ENCODE measurements around the gene HEXB. TPM values are rescaled to one million over a fixed set of nuclear protein-coding genes. Genes with fewer than 3 reads are reported as not detected.

Gene HEXB
- total and polyA plus RNA-seq, 2 of the 13 experiments (the other 11 are each of a cell fraction or from before 2014, with no cell fraction given), result 100 to 104 TPM

DNA sequence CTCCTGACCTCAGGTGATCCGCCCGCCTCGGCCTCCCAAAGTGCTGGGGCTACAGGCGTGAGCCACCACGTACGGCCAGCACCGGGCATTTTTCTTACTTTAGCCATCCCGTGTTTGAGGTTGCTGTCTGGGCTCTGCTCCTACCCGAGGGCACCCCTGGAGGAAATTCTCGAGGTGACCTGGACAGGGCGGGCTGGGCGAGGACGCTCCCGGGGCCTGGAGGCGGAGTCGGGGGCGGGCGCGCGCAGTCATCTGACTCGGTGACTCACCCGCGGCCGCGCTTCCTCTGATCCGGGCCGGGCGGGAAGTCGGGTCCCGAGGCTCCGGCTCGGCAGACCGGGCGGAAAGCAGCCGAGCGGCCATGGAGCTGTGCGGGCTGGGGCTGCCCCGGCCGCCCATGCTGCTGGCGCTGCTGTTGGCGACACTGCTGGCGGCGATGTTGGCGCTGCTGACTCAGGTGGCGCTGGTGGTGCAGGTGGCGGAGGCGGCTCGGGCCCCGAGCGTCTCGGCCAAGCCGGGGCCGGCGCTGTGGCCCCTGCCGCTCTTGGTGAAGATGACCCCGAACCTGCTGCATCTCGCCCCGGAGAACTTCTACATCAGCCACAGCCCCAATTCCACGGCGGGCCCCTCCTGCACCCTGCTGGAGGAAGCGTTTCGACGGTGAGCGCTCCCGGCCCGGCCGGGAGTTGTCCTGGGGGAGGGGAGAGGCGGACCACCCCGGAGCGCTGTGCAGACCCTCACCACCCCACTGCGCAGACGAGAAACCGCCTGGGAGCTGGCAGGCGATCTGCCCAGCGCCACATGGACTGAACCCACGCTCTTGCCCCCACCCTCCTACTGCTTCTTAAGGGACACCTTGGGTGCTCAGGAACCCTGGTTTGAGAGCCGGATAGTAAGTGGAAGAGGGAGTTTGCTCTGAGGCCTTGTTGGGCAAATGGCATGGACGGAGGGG is at the start of gene HEXB (continued):
- TF ChIP-seq ZSCAN25 (CRISPR knock-in tag; IDR thresholded peaks at IDR 0.05) (peak; percentile 39; the same call in 1 of the 2 replicates), GATA4 (IDR thresholded peaks at IDR 0.05; ENCODE audit: borderline replicate concordance, low read depth) (no peak), HNF4G (IDR thresholded peaks at IDR 0.05; ENCODE audit: borderline replicate concordance, low read depth, low read length) (no peak), HNF4G (CRISPR knock-in tag; IDR thresholded peaks at IDR 0.05; ENCODE audit: borderline replicate concordance, low read depth) (no peak), MEIS2 (CRISPR knock-in tag; IDR thresholded peaks at IDR 0.05) (peak; percentile 61; the same call in 1 of the 2 replicates), SUZ12 (IDR thresholded peaks at IDR 0.05; ENCODE audit: low read depth, low read length) (no peak), KAT7 (CRISPR knock-in tag; IDR thresholded peaks at IDR 0.05; ENCODE audit: borderline replicate concordance) (peak; percentile 57; the same call in 1 of the 2 replicates), NFE2L1 (CRISPR knock-in tag; IDR thresholded peaks at IDR 0.05; ENCODE audit: borderline replicate concordance) (no peak), JARID2 (CRISPR knock-in tag; IDR thresholded peaks at IDR 0.05; ENCODE audit: insufficient replicate concordance) (no peak), THYN1 (CRISPR knock-in tag; IDR thresholded peaks at IDR 0.05; ENCODE audit: borderline replicate concordance, low read depth) (no peak), ZNF225 (CRISPR knock-in tag; IDR thresholded peaks at IDR 0.05) (no peak), ZNF331 (CRISPR knock-in tag; IDR thresholded peaks at IDR 0.05) (peak; percentile 73), ZNF83 (CRISPR knock-in tag; IDR thresholded peaks at IDR 0.05; ENCODE audit: borderline replicate concordance) (no peak), ISL2 (CRISPR knock-in tag; IDR thresholded peaks at IDR 0.05) (peak; percentile 48; the same call in 1 of the 2 replicates), ZSCAN30 (CRISPR knock-in tag; IDR thresholded peaks at IDR 0.05) (no peak; the same call in 1 of the 2 replicates), ZBTB21 (CRISPR knock-in tag; IDR thresholded peaks at IDR 0.05) (no peak), ZNF382 (CRISPR knock-in tag; IDR thresholded peaks at IDR 0.05; ENCODE audit: borderline replicate concordance) (no peak), MAF1 (CRISPR knock-in tag; IDR thresholded peaks at IDR 0.05; ENCODE audit: borderline replicate concordance) (no peak), ZBTB7B (CRISPR knock-in tag; IDR thresholded peaks at IDR 0.05) (0 out of 2 replicates have a peak, but pooled peaks have one; percentile 39)
- TF ChIP-seq, protein P1, sequence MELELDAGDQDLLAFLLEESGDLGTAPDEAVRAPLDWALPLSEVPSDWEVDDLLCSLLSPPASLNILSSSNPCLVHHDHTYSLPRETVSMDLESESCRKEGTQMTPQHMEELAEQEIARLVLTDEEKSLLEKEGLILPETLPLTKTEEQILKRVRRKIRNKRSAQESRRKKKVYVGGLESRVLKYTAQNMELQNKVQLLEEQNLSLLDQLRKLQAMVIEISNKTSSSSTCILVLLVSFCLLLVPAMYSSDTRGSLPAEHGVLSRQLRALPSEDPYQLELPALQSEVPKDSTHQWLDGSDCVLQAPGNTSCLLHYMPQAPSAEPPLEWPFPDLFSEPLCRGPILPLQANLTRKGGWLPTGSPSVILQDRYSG (CRISPR knock-in tag; IDR thresholded peaks at IDR 0.05), result 0 out of 2 replicates have a peak, but pooled peaks have one; percentile 41
- TF ChIP-seq, protein P2, sequence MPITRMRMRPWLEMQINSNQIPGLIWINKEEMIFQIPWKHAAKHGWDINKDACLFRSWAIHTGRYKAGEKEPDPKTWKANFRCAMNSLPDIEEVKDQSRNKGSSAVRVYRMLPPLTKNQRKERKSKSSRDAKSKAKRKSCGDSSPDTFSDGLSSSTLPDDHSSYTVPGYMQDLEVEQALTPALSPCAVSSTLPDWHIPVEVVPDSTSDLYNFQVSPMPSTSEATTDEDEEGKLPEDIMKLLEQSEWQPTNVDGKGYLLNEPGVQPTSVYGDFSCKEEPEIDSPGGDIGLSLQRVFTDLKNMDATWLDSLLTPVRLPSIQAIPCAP (CRISPR knock-in tag; IDR thresholded peaks at IDR 0.05; ENCODE audit: low read depth), result no peak
- TF ChIP-seq, protein P3, sequence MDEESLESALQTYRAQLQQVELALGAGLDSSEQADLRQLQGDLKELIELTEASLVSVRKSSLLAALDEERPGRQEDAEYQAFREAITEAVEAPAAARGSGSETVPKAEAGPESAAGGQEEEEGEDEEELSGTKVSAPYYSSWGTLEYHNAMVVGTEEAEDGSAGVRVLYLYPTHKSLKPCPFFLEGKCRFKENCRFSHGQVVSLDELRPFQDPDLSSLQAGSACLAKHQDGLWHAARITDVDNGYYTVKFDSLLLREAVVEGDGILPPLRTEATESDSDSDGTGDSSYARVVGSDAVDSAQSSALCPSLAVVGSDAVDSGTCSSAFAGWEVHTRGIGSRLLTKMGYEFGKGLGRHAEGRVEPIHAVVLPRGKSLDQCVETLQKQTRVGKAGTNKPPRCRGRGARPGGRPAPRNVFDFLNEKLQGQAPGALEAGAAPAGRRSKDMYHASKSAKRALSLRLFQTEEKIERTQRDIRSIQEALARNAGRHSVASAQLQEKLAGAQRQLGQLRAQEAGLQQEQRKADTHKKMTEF (CRISPR knock-in tag; IDR thresholded peaks at IDR 0.05), result peak; percentile 70; the same call in 1 of the 2 replicates
- TF ChIP-seq, protein P4, sequence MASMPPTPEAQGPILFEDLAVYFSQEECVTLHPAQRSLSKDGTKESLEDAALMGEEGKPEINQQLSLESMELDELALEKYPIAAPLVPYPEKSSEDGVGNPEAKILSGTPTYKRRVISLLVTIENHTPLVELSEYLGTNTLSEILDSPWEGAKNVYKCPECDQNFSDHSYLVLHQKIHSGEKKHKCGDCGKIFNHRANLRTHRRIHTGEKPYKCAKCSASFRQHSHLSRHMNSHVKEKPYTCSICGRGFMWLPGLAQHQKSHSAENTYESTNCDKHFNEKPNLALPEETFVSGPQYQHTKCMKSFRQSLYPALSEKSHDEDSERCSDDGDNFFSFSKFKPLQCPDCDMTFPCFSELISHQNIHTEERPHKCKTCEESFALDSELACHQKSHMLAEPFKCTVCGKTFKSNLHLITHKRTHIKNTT (CRISPR knock-in tag; IDR thresholded peaks at IDR 0.05), result no peak
- TF ChIP-seq, protein P5, sequence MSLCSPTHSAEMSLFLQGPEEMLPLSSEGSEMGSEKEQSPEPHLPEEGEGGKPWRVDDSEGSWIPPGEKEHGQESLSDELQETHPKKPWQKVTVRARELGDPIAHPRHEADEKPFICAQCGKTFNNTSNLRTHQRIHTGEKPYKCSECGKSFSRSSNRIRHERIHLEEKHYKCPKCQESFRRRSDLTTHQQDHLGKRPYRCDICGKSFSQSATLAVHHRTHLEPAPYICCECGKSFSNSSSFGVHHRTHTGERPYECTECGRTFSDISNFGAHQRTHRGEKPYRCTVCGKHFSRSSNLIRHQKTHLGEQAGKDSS (CRISPR knock-in tag; IDR thresholded peaks at IDR 0.05; ENCODE audit: borderline replicate concordance, low read depth), result peak; percentile 21; the same call in 1 of the 2 replicates

Data from HepG2 (cell line).